ENCODE results near the gene PPP2R3A.
"Not testable (repeated sequence)": the region's sequence is repeated elsewhere in the genome, so short reads cannot be mapped to it uniquely, and the experiment has no call there.

Gene PPP2R3A

GRCh38 chr3:135927155-135927554 lies 38.4 kb upstream of the PPP2R3A start:
- Histone ChIP-seq H3K9me3 (ENCODE audit: control insufficient read depth, low read length) (no peaks in the 10 kb centered on the region), H3K27me3 (ENCODE audit: control insufficient read depth, insufficient read depth, low read length, poor library complexity, severe bottlenecking) (no peaks in the 10 kb centered on the region), H3K4me1 (ENCODE audit: control insufficient read depth, insufficient read depth, low read length) (no peaks in the 10 kb centered on the region), H3K36me3 (ENCODE audit: control insufficient read depth, insufficient read depth, low read length) (no peaks in the 10 kb centered on the region), H3K27ac (ENCODE audit: insufficient read depth, low read depth, low read length, poor library complexity, severe bottlenecking) (no peak overlapping the region), H3K4me3 (ENCODE audit: insufficient read depth, low read depth, low read length) (no peak overlapping the region)
- 89 to 100% methylated on average over 1 of the region's 1 CpG for WGBS, 2 experiments

GRCh38 chr3:135929670-135930069 lies 35.9 kb upstream of the PPP2R3A start:
- Histone ChIP-seq H3K4me3 (ENCODE audit: insufficient read depth, low read depth, low read length) (no peak overlapping the region), H3K36me3 (ENCODE audit: control insufficient read depth, insufficient read depth, low read length) (no peaks in the 10 kb centered on the region), H3K27ac (ENCODE audit: insufficient read depth, low read depth, low read length, poor library complexity, severe bottlenecking) (no peak overlapping the region), H3K4me1 (ENCODE audit: control insufficient read depth, insufficient read depth, low read length) (no peaks in the 10 kb centered on the region), H3K27me3 (ENCODE audit: control insufficient read depth, insufficient read depth, low read length, poor library complexity, severe bottlenecking) (no peaks in the 10 kb centered on the region), H3K9me3 (ENCODE audit: control insufficient read depth, low read length) (no peaks in the 10 kb centered on the region)
- WGBS, 2 experiments = 83 to 100% methylated on average over 1 of the region's 1 CpG

- WGBS, 2 experiments = no CpG with 5 or more reads among the region's 1 CpG
- Histone ChIP-seq H3K27me3 (ENCODE audit: control insufficient read depth, insufficient read depth, low read length, poor library complexity, severe bottlenecking) (no peaks in the 10 kb centered on the region), H3K4me1 (ENCODE audit: control insufficient read depth, insufficient read depth, low read length) (no peaks in the 10 kb centered on the region), H3K36me3 (ENCODE audit: control insufficient read depth, insufficient read depth, low read length) (no peaks in the 10 kb centered on the region), H3K27ac (ENCODE audit: insufficient read depth, low read depth, low read length, poor library complexity, severe bottlenecking) (no peak overlapping the region), H3K4me3 (ENCODE audit: insufficient read depth, low read depth, low read length) (no peak overlapping the region), H3K9me3 (ENCODE audit: control insufficient read depth, low read length) (no peaks in the 10 kb centered on the region)
Measured at GRCh38 chr3:135930255-135930654, 35.3 kb upstream of the PPP2R3A start.

GRCh38 chr3:135935171-135935570 lies 30.4 kb upstream of the PPP2R3A start:
- H3K4me1 ChIP-seq (ENCODE audit: control insufficient read depth, insufficient read depth, low read length); H3K9me3 ChIP-seq (ENCODE audit: control insufficient read depth, low read length); H3K36me3 ChIP-seq (ENCODE audit: control insufficient read depth, insufficient read depth, low read length); H3K27ac ChIP-seq (ENCODE audit: insufficient read depth, low read depth, low read length, poor library complexity, severe bottlenecking); H3K27me3 ChIP-seq (ENCODE audit: control insufficient read depth, insufficient read depth, low read length, poor library complexity, severe bottlenecking); H3K4me3 ChIP-seq (ENCODE audit: insufficient read depth, low read depth, low read length): not testable (repeated sequence)
- 89 to 93% methylated on average over 4 to 5 of the region's 5 CpGs for WGBS, 2 experiments

- not testable (repeated sequence) for H3K27me3 ChIP-seq (ENCODE audit: control insufficient read depth, insufficient read depth, low read length, poor library complexity, severe bottlenecking); H3K4me1 ChIP-seq (ENCODE audit: control insufficient read depth, insufficient read depth, low read length); H3K4me3 ChIP-seq (ENCODE audit: insufficient read depth, low read depth, low read length); H3K9me3 ChIP-seq (ENCODE audit: control insufficient read depth, low read length); H3K36me3 ChIP-seq (ENCODE audit: control insufficient read depth, insufficient read depth, low read length); H3K27ac ChIP-seq (ENCODE audit: insufficient read depth, low read depth, low read length, poor library complexity, severe bottlenecking)
- 94 to 100% methylated on average over 1 of the region's 1 CpG for WGBS, 2 experiments
Measured at GRCh38 chr3:135937766-135938165, 27.8 kb upstream of the PPP2R3A start.

GRCh38 chr3:135944831-135945230 lies 20.7 kb upstream of the PPP2R3A start:
- Histone ChIP-seq H3K27me3 (ENCODE audit: control insufficient read depth, insufficient read depth, low read length, poor library complexity, severe bottlenecking) (no peaks in the 10 kb centered on the region), H3K4me1 (ENCODE audit: control insufficient read depth, insufficient read depth, low read length) (no peaks in the 10 kb centered on the region), H3K36me3 (ENCODE audit: control insufficient read depth, insufficient read depth, low read length) (no peaks in the 10 kb centered on the region), H3K27ac (ENCODE audit: insufficient read depth, low read depth, low read length, poor library complexity, severe bottlenecking) (no peak overlapping the region), H3K9me3 (ENCODE audit: control insufficient read depth, low read length) (no peaks in the 10 kb centered on the region), H3K4me3 (ENCODE audit: insufficient read depth, low read depth, low read length) (no peak overlapping the region)
- WGBS, 2 experiments = 96 to 97% methylated on average over 2 of the region's 2 CpGs

- no peaks in the 10 kb centered on the region for H3K27me3 ChIP-seq (ENCODE audit: control insufficient read depth, insufficient read depth, low read length, poor library complexity, severe bottlenecking)
- no peaks in the 10 kb centered on the region for H3K4me1 ChIP-seq (ENCODE audit: control insufficient read depth, insufficient read depth, low read length)
- no peak overlapping the region for H3K4me3 ChIP-seq (ENCODE audit: insufficient read depth, low read depth, low read length)
- H3K36me3 ChIP-seq (ENCODE audit: control insufficient read depth, insufficient read depth, low read length) = no peaks in the 10 kb centered on the region
- H3K27ac ChIP-seq (ENCODE audit: insufficient read depth, low read depth, low read length, poor library complexity, severe bottlenecking) = no peak overlapping the region
- 83 to 94% methylated on average over 2 of the region's 2 CpGs for WGBS, 2 experiments
- H3K9me3 ChIP-seq (ENCODE audit: control insufficient read depth, low read length) = no peaks in the 10 kb centered on the region
Measured at GRCh38 chr3:135950941-135951340, 14.6 kb upstream of the PPP2R3A start.

- no CpG with 5 or more reads among the region's 1 CpG for WGBS, 2 experiments
- no peaks in the 10 kb centered on the region for H3K36me3 ChIP-seq (ENCODE audit: control insufficient read depth, insufficient read depth, low read length)
- H3K27me3 ChIP-seq (ENCODE audit: control insufficient read depth, insufficient read depth, low read length, poor library complexity, severe bottlenecking) = no peaks in the 10 kb centered on the region
Measured at GRCh38 chr3:135964160-135964955, 1.2 kb upstream of the PPP2R3A start.

GRCh38 chr3:135965129-135965505 lies 411 bp upstream of the PPP2R3A start:
- Histone ChIP-seq H3K9me3 (ENCODE audit: control insufficient read depth, low read length) (no peaks in the 10 kb centered on the region), H3K27ac (ENCODE audit: insufficient read depth, low read depth, low read length, poor library complexity, severe bottlenecking) (no peak overlapping the region), H3K4me3 (ENCODE audit: insufficient read depth, low read depth, low read length) (peak overlapping the region; percentile 86), H3K27me3 (ENCODE audit: control insufficient read depth, insufficient read depth, low read length, poor library complexity, severe bottlenecking) (no peaks in the 10 kb centered on the region), H3K4me1 (ENCODE audit: control insufficient read depth, insufficient read depth, low read length) (peaks cover 13% of the 10 kb centered on the region), H3K36me3 (ENCODE audit: control insufficient read depth, insufficient read depth, low read length) (no peaks in the 10 kb centered on the region)
- WGBS, 2 experiments = 13 to 15% methylated on average over 16 of the region's 16 CpGs

More at GRCh38 chr3:135964160-135964955, 1.2 kb upstream of the PPP2R3A start:
- Histone ChIP-seq H3K4me3 (ENCODE audit: insufficient read depth, low read depth, low read length) (no peak overlapping the region), H3K27ac (ENCODE audit: insufficient read depth, low read depth, low read length, poor library complexity, severe bottlenecking) (no peak overlapping the region), H3K4me1 (ENCODE audit: control insufficient read depth, insufficient read depth, low read length) (peaks cover 13% of the 10 kb centered on the region), H3K9me3 (ENCODE audit: control insufficient read depth, low read length) (no peaks in the 10 kb centered on the region)

- H3K4me1 ChIP-seq (ENCODE audit: control insufficient read depth, insufficient read depth, low read length) = peaks cover 13% of the 10 kb centered on the region
- H3K9me3 ChIP-seq (ENCODE audit: control insufficient read depth, low read length) = no peaks in the 10 kb centered on the region
- peak overlapping the region; percentile 90 for H3K27ac ChIP-seq (ENCODE audit: insufficient read depth, low read depth, low read length, poor library complexity, severe bottlenecking)
- H3K36me3 ChIP-seq (ENCODE audit: control insufficient read depth, insufficient read depth, low read length) = no peaks in the 10 kb centered on the region
- peak overlapping the region; percentile 86 for H3K4me3 ChIP-seq (ENCODE audit: insufficient read depth, low read depth, low read length)
- 1 to 2% methylated on average over 35 to 38 of the region's 38 CpGs for WGBS, 2 experiments
- H3K27me3 ChIP-seq (ENCODE audit: control insufficient read depth, insufficient read depth, low read length, poor library complexity, severe bottlenecking) = no peaks in the 10 kb centered on the region
Measured at GRCh38 chr3:135966271-135966961, 888 bp downstream of the PPP2R3A start.
